GM23338 (cell line): ENCODE measurements around the gene DKK2. TPM values are rescaled to one million over a fixed set of nuclear protein-coding genes. Genes with fewer than 3 reads are reported as not detected.

Source experiments
- ATAC-seq: fragments of 200-7000 bp; cut with Tn5 transposase; 3 replicates; pipeline ENCODE4 v1.9.1; 2020
- DNase-seq: peaks from one replicate; pipeline ENCODE4 v3.0.0-alpha.2; 2015; ENCODE audit warnings: low spot score
- H2AFZ ChIP-seq: fragments of 200-600 bp; sonication (generic); 2 replicates; pipeline ENCODE4 v1.8.0; 2016; ENCODE audit warnings: antibody characterized with exemption, mild to moderate bottlenecking, moderate library complexity
- H3F3A ChIP-seq: fragments of 200-600 bp; sonication (generic); replicated peaks from 2 replicates; pipeline ENCODE4 v1.8.0; 2017; ENCODE audit warnings: antibody characterized with exemption, mixed run types, low read depth
- H3K27ac ChIP-seq: fragments of 200-600 bp; sonication (generic); 2 replicates; pipeline ENCODE4 v1.6.1; 2016; ENCODE audit warnings: low read depth
- H3K27me3 ChIP-seq: fragments of 200-600 bp; sonication (generic); 2 replicates; pipeline ENCODE4 v1.8.0; 2016; ENCODE audit warnings: mild to moderate bottlenecking, mixed run types, moderate library complexity; ENCODE audit not compliant: insufficient read depth
- H3K36me3 ChIP-seq: fragments of 200-600 bp; sonication (generic); 2 replicates; pipeline ENCODE4 v1.8.0; 2016; ENCODE audit warnings: mild to moderate bottlenecking; ENCODE audit not compliant: insufficient read depth
- H3K4me1 ChIP-seq: fragments of 200-600 bp; sonication (generic); 2 replicates; pipeline ENCODE4 v1.8.0; 2016; ENCODE audit warnings: mild to moderate bottlenecking, moderate library complexity; ENCODE audit not compliant: insufficient read depth
- H3K4me2 ChIP-seq: fragments of 200-600 bp; sonication (generic); 2 replicates; pipeline ENCODE4 v1.7.1; 2017; ENCODE audit warnings: mixed run types
- H3K4me3 ChIP-seq: fragments of 200-600 bp; sonication (generic); 2 replicates; pipeline ENCODE4 v1.6.1; 2016; ENCODE audit warnings: mixed run types
- H3K79me2 ChIP-seq: fragments of 200-600 bp; sonication (generic); replicated peaks from 2 replicates; pipeline ENCODE4 v1.8.0; 2017; ENCODE audit warnings: mild to moderate bottlenecking; ENCODE audit not compliant: insufficient read depth
- H3K9me2 ChIP-seq: fragments of 200-600 bp; sonication (generic); 2 replicates; pipeline ENCODE4 v1.8.0; 2017; ENCODE audit not compliant: insufficient read depth
- H4K20me1 ChIP-seq: fragments of 200-600 bp; sonication (generic); replicated peaks from 2 replicates; pipeline ENCODE4 v1.8.0; 2017; ENCODE audit warnings: mild to moderate bottlenecking; ENCODE audit not compliant: insufficient read depth
- H3K27ac Mint-ChIP-seq: 2 replicates; pipeline ENCODE4 v1.8.0; 2020; ENCODE audit warnings: inconsistent platforms, mild to moderate bottlenecking, moderate library complexity, mixed read lengths
- H3K27me3 Mint-ChIP-seq: 3 replicates; pipeline ENCODE4 v1.8.0; 2022; ENCODE audit warnings: low read depth, mild to moderate bottlenecking, moderate library complexity, mixed read lengths, inconsistent platforms; ENCODE audit not compliant: insufficient read depth, poor library complexity
- H3K36me3 Mint-ChIP-seq: 3 replicates; pipeline ENCODE4 v1.8.0; 2021; ENCODE audit warnings: low read depth, mild to moderate bottlenecking, inconsistent platforms, moderate library complexity, mixed read lengths
- H3K4me1 Mint-ChIP-seq: 3 replicates; pipeline ENCODE4 v1.8.0; 2020; ENCODE audit warnings: mild to moderate bottlenecking, inconsistent platforms, mixed read lengths
- H3K4me3 Mint-ChIP-seq: 3 replicates; pipeline ENCODE4 v1.8.0; 2021; ENCODE audit warnings: moderate library complexity, mild to moderate bottlenecking, inconsistent platforms, mixed read lengths
- H3K9me3 Mint-ChIP-seq: 3 replicates; pipeline ENCODE4 v1.8.0; 2020; ENCODE audit warnings: moderate library complexity, mild to moderate bottlenecking, inconsistent platforms, mixed read lengths
- CREB1 ChIP-seq: fragments of 250-450 bp; sonication (Bioruptor Pico); IDR thresholded peaks from 2 replicates; pipeline ENCODE4 v1.5.0; 2020; ENCODE audit warnings: low read depth, mild to moderate bottlenecking, moderate library complexity
- CTCF ChIP-seq, 2 experiments: fragments of 200-600 bp in 1 of 2; sonication (generic) in 1 of 2; conservative IDR thresholded peaks; 2 replicates each; pipeline versions ENCODE4 v1.5.1 to v1.6.1; 2016 to 2017; ENCODE audit warnings: antibody characterized with exemption in 2 of 2, low read depth in 2 of 2, mild to moderate bottlenecking in 2 of 2, moderate library complexity in 1 of 2
- EZH2 ChIP-seq: fragments of 200-600 bp; sonication (generic); IDR thresholded peaks from one replicate; pipeline ENCODE4 v1.8.0; 2017; ENCODE audit warnings: antibody characterized with exemption, mild to moderate bottlenecking, low read depth; ENCODE audit not compliant: unreplicated experiment
- EZH2phosphoT487 ChIP-seq: fragments of 200-600 bp; sonication (generic); IDR thresholded peaks from one replicate; pipeline ENCODE4 v1.8.1; 2018; ENCODE audit warnings: antibody characterized with exemption; ENCODE audit not compliant: unreplicated experiment
- NANOG ChIP-seq: IDR thresholded peaks from 2 replicates; pipeline ENCODE4 v1.6.1; 2016; ENCODE audit warnings: antibody characterized with exemption, borderline replicate concordance
- POLR2AphosphoS5 ChIP-seq: IDR thresholded peaks from 2 replicates; pipeline ENCODE4 v1.6.1; 2016; ENCODE audit warnings: antibody characterized with exemption, low read depth
- REST ChIP-seq: IDR thresholded peaks from one replicate; pipeline ENCODE4 v1.6.1; 2018; ENCODE audit warnings: antibody characterized with exemption; ENCODE audit not compliant: unreplicated experiment
- STAT1 ChIP-seq: IDR thresholded peaks from one replicate; pipeline ENCODE4 v1.6.1; 2016; ENCODE audit warnings: antibody characterized with exemption; ENCODE audit not compliant: unreplicated experiment
- ZNF114 ChIP-seq: fragments of 250-450 bp; sonication (Bioruptor Pico); IDR thresholded peaks from 2 replicates; pipeline ENCODE4 v1.5.0; 2020; ENCODE audit warnings: mild to moderate bottlenecking, moderate library complexity
- ZNF331 ChIP-seq: fragments of 250-450 bp; sonication (Bioruptor Pico); IDR thresholded peaks from 2 replicates; pipeline ENCODE4 v1.5.0; 2020; ENCODE audit warnings: low read depth, mild to moderate bottlenecking, moderate library complexity
- polyA plus RNA-seq: library from polyadenylated mRNA; unstranded; fragments of >200 nt; fragmentation: Nextera tagmentation; extraction: Ambion mirVana; gene quantifications from 2 replicates; pipeline ENCODE4 v1.2.1, GENCODE V29; 2016
- total RNA-seq: library from RNA; depleted of rRNA; stranded (reverse); fragments of >200 nt; shearing (Covaris generic); gene quantifications from 2 replicates; pipeline ENCODE4 v1.2.3, GENCODE V29; 2014

DKK2 gene
- total and polyA plus RNA-seq, 2 experiments from 2014 or later, result 0.05 TPM; not detected in 1

GRCh38 chr4:106929248-106929647 is 106.9 kb downstream of the DKK2 start (continued):
- TF ChIP-seq REST (no peak), CREB1 (CRISPR knock-in tag) (no peak), POLR2AphosphoS5 (no peak)

GRCh38 chr4:106914223-106914622 is 121.9 kb downstream of the DKK2 start:
- Mint-ChIP-seq H3K4me1 (no peaks in the 10 kb centered on the region), H3K27ac (no peak overlapping the region), H3K36me3 (no peaks in the 10 kb centered on the region), H3K27me3 (no peaks in the 10 kb centered on the region), H3K4me3 (no peak overlapping the region), H3K9me3 (no peaks in the 10 kb centered on the region)
- no peak for ATAC-seq
- H3K4me1 ChIP-seq, result no peaks in the 10 kb centered on the region
- H3K27ac ChIP-seq, result no peak overlapping the region
- no peaks in the 10 kb centered on the region for H3F3A ChIP-seq
- no peak for DNase-seq
- no peak overlapping the region for H3K4me3 ChIP-seq
- H4K20me1 ChIP-seq, result no peaks in the 10 kb centered on the region
- H3K4me2 ChIP-seq, result no peak overlapping the region
- no peaks in the 10 kb centered on the region for H3K79me2 ChIP-seq
- H3K36me3 ChIP-seq, result no peaks in the 10 kb centered on the region
- no peaks in the 10 kb centered on the region for H3K9me2 ChIP-seq
- H3K27me3 ChIP-seq, result no peaks in the 10 kb centered on the region
- peak overlapping the region; percentile 67; the same call in 1 of the 2 replicates for H2AFZ ChIP-seq
- TF ChIP-seq EZH2phosphoT487, result no peak
- no peak for TF ChIP-seq REST
- TF ChIP-seq CREB1 (CRISPR knock-in tag), result no peak
- no peak for TF ChIP-seq ZNF331 (CRISPR knock-in tag)
- TF ChIP-seq CTCF (conservative IDR thresholded peaks at IDR 0.05; ENCODE audit: low read depth in 2 of 2), result no peak
- no peak for TF ChIP-seq NANOG
- TF ChIP-seq ZNF114 (CRISPR knock-in tag), result no peak
- TF ChIP-seq STAT1, result no peak
- TF ChIP-seq POLR2AphosphoS5, result no peak
- TF ChIP-seq EZH2, result no peak
